Activated CD8-positive, alpha-beta memory T cell treated with anti-CD3 and anti-CD28 coated beads for 36 hours (primary cell): Measurements from ENCODE around the gene CTBP2. TPM values are rescaled to one million over a fixed set of nuclear protein-coding genes. Genes with fewer than 3 reads are reported as not detected.

ENCODE experiments used
- CTCF ChIA-PET: fragments of 350-600 bp; sonication (Branson Sonifier 250); formaldehyde crosslinking; loops from one replicate; lab custom pipeline; 2021; ENCODE audit warnings: antibody characterized with exemption; lab: Charles Lee
- POLR2A ChIA-PET: fragments of 350-600 bp; sonication (Branson Sonifier 250); formaldehyde crosslinking; loops from one replicate; lab custom pipeline; 2021; ENCODE audit warnings: antibody characterized with exemption; lab: Charles Lee
- total RNA-seq, 2 experiments: library from RNA; stranded (reverse); gene quantifications; one replicate each; pipeline ENCODE4 v1.2.3, GENCODE V29; 2021

The CTBP2 gene
- total RNA-seq, 2 experiments from 2014 or later: 0.99 to 1.2 TPM

- POLR2A ChIA-PET: no interaction called here
- CTCF ChIA-PET: no interaction called here
Measured at GRCh38 chr10:124984376-124984775, 176.0 kb downstream of the CTBP2 start.

GRCh38 chr10:124983321-124983720 is 177.0 kb downstream of the CTBP2 start:
- POLR2A ChIA-PET: no interaction called here
- CTCF ChIA-PET: no interaction called here

- ChIA-PET CTCF (no interaction called here), POLR2A (no interaction called here)
Measured at GRCh38 chr10:124978376-124978725, 182.0 kb downstream of the CTBP2 start.

GRCh38 chr10:124977648-124978375 is 182.6 kb downstream of the CTBP2 start:
- CTCF ChIA-PET: no interaction called here

GRCh38 chr10:124977161-124977560 is 183.2 kb downstream of the CTBP2 start:
- CTCF ChIA-PET: interaction anchor here (1.7 kb wide), 1 partner anchor 34 kb away, joined by 4 read pairs; no protein-coding TSS in a partner anchor
- POLR2A ChIA-PET: interaction anchor here (0.7 kb wide), 1 partner anchor 11 kb away, joined by 4 read pairs; no protein-coding TSS in a partner anchor

More at GRCh38 chr10:124977648-124978375, 182.6 kb downstream of the CTBP2 start:
- POLR2A ChIA-PET: no interaction called here

GRCh38 chr10:124975977-124976514 is 184.3 kb downstream of the CTBP2 start:
- ChIA-PET CTCF (interaction anchor here (0.7 to 1.7 kb wide), 3 partner anchors 33 to 577 kb away, joined by 3 to 4 read pairs (median 4); no protein-coding TSS in a partner anchor), POLR2A (interaction anchor here (0.7 to 1.0 kb wide), 2 partner anchors 12 to 60 kb away, joined by 3 to 4 read pairs; no protein-coding TSS in a partner anchor)

GRCh38 chr10:124974131-124974530 is 186.2 kb downstream of the CTBP2 start:
- ChIA-PET POLR2A (no interaction called here), CTCF (no interaction called here)

GRCh38 chr10:124972637-124973036 is 187.7 kb downstream of the CTBP2 start:
- ChIA-PET POLR2A (no interaction called here), CTCF (interaction anchor here (1.3 kb wide), 1 partner anchor 20 kb away, joined by 3 read pairs; no protein-coding TSS in a partner anchor)

- ChIA-PET CTCF (interaction anchor here (1.3 kb wide), 1 partner anchor 21 kb away, joined by 3 read pairs; no protein-coding TSS in a partner anchor), POLR2A (no interaction called here)
Measured at GRCh38 chr10:124971276-124971675, 189.1 kb downstream of the CTBP2 start.

GRCh38 chr10:124967255-124967654 is 193.1 kb downstream of the CTBP2 start:
- ChIA-PET CTCF (no interaction called here), POLR2A (no interaction called here)

GRCh38 chr10:124966008-124966407 is 194.4 kb downstream of the CTBP2 start:
- POLR2A ChIA-PET: no interaction called here
- CTCF ChIA-PET: no interaction called here

- ChIA-PET CTCF (no interaction called here), POLR2A (no interaction called here)
Measured at GRCh38 chr10:124963866-124964720, 196.3 kb downstream of the CTBP2 start.

- POLR2A ChIA-PET: interaction anchor here (0.7 kb wide), 1 partner anchor 73 kb away, joined by 13 read pairs; no protein-coding TSS in a partner anchor
- CTCF ChIA-PET: no interaction called here
Measured at GRCh38 chr10:124962421-124962820, 197.9 kb downstream of the CTBP2 start.

- ChIA-PET CTCF (no interaction called here), POLR2A (interaction anchor here (0.7 kb wide), 2 partner anchors 8 to 243 kb away, joined by 6 read pairs; no protein-coding TSS in a partner anchor)
Measured at GRCh38 chr10:124961248-124961570, 199.2 kb downstream of the CTBP2 start.

GRCh38 chr10:124959564-124959963 is 200.8 kb downstream of the CTBP2 start:
- CTCF ChIA-PET: interaction anchor here (0.6 kb wide), 1 partner anchor 146 kb away, joined by 3 read pairs; no protein-coding TSS in a partner anchor
- POLR2A ChIA-PET: no interaction called here

GRCh38 chr10:124957404-124957947 is 202.9 kb downstream of the CTBP2 start:
- ChIA-PET CTCF (no interaction called here), POLR2A (no interaction called here)

- POLR2A ChIA-PET: no interaction called here
- CTCF ChIA-PET: no interaction called here
Measured at GRCh38 chr10:124956764-124957163, 203.6 kb downstream of the CTBP2 start.

- POLR2A ChIA-PET: no interaction called here
- CTCF ChIA-PET: interaction anchor here (0.6 kb wide), 1 partner anchor 866 kb away, joined by 3 read pairs; no protein-coding TSS in a partner anchor
Measured at GRCh38 chr10:124955868-124956267, 204.5 kb downstream of the CTBP2 start.

- ChIA-PET CTCF (no interaction called here), POLR2A (no interaction called here)
Measured at GRCh38 chr10:124955243-124955642, 205.1 kb downstream of the CTBP2 start.
